Measurements from ENCODE around the gene ADAMTSL4.

DNA sequence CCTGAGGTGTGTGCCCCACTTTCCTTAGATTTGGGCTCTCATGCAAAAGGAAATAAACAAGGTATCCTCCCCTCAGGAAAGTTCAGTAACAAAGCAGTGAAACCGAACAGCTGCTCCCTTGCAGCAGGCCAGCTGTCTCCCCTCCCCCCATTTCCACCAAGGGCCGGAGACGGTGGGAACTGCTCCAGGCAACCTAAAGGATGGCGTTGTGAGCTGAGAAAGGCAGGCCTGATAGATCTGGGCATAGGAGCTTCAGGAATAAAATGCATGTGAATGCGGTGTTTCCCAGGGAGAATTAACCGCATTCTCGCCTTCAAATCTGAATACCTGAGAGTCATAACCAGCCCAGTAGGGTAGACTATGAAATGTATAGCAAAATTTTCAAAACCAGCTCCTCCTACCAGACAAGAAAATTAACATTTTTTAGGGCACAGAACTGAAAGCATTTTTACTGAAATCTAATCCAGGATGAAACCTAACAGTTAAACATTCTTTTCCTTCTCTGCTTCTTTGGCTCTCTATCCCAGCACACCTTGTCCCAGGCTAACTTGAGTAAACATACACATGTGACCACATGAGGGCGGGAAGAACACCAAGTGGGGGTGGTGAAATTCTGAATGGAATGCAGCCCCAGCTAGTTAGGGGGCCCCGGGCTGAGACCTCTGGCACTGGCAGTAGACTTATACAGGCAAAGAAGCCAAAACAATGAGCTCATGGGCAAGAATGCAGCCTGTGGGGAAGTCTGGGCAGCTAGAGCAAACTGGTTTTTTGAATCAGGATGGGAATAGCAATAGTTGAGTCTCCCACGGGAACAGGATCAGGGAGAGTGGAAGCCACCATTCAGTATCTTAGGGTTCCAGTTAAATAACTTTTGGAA, 18.7 kb downstream of the ADAMTSL4 start:
- TF ChIP-seq, protein P1, sequence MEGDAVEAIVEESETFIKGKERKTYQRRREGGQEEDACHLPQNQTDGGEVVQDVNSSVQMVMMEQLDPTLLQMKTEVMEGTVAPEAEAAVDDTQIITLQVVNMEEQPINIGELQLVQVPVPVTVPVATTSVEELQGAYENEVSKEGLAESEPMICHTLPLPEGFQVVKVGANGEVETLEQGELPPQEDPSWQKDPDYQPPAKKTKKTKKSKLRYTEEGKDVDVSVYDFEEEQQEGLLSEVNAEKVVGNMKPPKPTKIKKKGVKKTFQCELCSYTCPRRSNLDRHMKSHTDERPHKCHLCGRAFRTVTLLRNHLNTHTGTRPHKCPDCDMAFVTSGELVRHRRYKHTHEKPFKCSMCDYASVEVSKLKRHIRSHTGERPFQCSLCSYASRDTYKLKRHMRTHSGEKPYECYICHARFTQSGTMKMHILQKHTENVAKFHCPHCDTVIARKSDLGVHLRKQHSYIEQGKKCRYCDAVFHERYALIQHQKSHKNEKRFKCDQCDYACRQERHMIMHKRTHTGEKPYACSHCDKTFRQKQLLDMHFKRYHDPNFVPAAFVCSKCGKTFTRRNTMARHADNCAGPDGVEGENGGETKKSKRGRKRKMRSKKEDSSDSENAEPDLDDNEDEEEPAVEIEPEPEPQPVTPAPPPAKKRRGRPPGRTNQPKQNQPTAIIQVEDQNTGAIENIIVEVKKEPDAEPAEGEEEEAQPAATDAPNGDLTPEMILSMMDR (IDR thresholded peaks at IDR 0.05) = no peak
- no peak for TF ChIP-seq POLR2A (IDR thresholded peaks at IDR 0.05)
